SKM-1 treated with dmso at 0.1 percent for 144 hours (cell line): ENCODE data around the gene ANK3.

Experiments used
- DNase-seq: peaks from one replicate; lab custom pipeline; 2025; ENCODE audit not compliant: unreplicated experiment; lab: John Stamatoyannopoulos, UW

The ANK3 gene

DNA sequence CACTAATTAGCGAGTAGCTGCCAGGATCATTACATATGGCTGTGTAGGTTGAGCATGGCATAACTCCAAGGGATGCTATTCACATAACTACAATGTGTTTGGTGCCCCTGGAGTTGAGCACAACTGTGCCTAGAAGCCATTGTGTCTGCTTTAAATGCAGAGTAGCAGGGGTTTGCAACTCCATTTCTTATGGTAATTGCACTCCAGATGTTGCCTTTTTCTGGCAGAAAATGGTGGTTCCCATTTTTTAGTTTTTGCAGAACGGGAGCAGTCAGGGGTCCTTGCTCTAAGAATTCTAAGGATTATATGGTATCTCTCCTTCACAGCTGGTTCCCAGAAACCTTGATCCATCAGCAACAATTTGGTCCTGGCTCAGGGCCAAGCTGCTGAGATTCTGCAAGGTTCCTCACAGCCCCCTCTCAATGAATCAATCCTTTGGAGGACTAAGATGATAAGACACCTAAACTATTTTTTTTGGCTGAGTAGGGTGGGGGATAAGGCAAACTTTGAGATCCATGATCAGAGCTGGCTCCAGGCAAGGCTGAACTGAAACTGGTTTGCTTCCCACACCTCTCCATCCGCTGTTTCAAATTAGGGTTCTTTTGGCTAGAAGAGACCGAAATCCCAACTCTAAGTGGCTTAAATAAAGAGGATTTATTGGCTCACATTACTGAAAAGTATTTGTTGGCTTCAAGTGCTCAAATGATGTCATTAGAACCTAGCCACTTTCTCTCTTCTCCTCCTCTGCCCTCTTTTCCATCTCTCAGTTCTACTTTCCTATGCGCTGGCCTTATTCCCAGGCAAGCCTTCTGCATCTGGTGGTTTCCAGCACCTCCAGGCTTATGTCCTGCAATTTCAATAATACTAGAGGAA lies 385.8 kb downstream of the ANK3 start:
- DNase-seq, result no peak

DNA sequence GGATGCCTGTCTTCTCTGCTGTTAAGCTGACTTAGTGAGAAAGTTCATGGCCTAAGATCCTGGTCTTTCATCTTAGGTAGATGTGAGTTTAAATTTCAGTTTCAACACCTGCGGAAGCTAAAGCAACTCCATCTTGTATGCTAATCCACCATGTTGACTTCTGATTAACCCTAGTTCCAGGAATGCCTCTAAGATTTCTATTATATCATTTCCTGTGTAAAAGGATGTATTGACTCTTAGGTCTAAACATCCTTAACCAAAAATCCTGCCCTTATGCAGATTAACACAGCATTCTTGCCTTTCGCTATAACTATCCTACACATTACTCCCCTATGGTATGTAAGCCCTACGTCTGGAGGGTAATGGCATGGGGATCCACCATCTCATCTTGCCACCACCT lies 388.9 kb downstream of the ANK3 start:
- no peak for DNase-seq

DNA sequence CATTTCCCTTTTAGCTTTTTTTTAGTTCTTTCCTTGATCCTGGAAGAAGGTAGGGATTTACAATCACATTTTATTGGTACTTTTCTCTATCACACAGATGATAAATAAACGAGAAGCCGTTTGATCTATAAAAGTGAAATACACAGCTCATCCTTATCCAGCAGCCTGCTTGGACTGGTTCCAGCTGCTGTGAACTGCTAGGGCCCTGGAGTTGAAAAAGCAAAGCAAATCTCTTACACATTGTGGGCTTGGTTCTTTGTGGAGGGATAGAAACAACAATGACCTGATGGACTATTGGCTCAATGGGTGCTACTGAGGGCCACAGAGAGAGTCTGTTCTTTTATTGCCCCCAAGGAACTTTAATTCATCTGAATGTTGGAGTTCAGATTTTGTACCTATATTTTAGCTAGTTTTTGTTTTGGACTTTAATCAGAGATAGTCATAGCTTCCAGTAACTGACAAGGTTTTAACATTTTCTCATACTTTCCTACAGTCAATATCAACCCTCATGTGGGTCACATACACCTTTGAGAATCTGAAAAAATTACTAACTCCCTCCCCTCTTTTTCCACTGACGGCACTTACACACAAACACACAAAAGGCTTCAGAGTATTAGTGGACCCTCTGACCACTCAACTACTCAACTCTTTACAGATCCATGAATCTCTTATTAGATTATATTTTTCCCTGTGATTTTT lies 391.7 kb downstream of the ANK3 start:
- DNase-seq, result no peak

DNA sequence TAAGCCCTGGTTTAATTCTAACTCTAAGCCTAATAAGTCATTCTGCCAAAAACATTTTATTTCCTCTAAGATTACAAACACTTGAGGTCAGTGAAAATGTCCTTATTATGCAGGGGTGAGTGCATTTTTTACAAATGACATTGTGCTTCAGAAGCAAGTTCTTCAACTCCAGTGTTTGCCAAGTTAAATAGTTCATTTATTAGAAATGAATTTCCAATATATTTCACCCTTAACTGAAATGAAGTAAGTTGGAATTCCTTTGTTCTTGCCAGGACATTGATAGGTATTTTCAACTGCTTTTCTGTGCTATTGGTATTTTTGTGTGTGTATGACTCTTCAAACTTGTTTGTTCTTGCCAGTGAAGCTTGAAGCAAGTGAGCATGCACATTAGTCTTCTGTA lies 393.8 kb downstream of the ANK3 start:
- DNase-seq, result no peak

DNA sequence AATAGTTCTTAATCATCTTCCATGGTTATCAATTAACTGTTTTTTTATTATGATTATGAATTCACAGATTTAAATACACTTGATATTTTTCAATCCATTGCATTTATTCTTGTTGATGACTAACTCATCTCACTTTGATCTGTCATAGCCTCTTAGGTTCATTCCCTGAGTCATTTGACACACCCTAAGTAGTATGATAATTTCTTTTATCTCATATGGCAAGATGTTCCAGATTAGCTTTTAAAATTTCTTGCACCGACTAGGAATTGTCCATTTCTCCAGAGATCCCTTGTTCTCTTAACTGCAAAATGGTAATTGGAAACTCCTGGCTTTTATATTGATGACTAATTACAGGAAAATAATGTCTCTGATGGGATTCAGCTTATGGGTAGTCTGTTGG lies 395.7 kb downstream of the ANK3 start:
- no peak for DNase-seq

DNA sequence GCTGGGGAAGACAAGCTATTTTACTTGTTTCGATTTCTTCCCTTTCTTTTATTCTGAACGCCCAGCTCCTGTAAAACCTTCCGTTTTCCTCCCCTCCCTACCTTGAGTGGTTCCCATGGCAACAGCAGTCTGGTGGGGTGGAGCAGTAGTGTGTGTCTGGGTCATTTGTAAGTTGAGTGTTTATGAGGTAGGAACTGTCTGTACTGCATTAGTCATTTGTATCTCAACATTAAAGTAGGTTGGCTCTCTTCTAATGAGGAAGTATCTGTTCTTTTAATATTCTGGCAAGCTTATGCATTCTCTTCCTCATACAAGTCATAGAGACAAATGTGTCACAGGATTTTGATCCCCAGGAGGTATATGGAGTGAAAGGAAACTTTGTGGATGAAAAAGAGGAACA lies 398.0 kb downstream of the ANK3 start:
- DNase-seq, result peak; percentile 29

DNA sequence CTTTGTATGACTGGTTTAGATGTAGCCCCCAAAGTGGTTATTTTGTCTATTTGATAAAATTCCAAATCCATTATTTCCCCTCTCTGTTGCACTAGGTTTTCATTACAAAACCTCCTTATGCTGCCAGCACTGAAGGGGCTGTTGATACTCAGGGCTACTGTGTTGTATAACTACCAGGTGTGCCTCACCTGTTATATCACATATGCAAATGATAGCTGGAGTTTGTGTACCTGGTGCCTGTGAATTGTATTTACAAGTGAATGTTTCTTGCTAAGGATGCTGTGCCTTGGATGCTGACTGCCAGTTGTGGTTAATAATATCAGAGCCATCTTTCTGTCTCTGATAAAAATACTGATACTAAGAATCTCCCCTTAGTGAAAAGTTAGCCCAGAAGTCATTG lies 398.6 kb downstream of the ANK3 start:
- no peak for DNase-seq

DNA sequence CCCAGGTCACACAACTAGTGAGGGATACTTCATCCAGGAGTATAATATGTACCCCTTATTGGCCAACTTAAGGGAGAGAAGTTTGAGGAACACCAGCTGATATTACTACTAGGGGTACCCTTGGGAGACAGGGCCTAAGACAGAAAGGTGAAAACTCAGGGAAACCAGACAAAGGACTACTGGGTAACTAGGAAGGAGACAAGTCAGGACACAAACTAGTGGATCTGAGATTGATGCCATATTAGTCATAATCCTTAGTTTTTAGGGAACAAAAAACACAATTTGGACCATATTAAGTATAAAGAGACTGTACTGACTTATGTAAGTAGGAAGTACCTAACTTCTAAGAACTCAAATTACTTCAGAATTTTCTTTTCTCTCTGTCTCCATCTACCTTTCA lies 404.0 kb downstream of the ANK3 start:
- DNase-seq, result no peak

DNA sequence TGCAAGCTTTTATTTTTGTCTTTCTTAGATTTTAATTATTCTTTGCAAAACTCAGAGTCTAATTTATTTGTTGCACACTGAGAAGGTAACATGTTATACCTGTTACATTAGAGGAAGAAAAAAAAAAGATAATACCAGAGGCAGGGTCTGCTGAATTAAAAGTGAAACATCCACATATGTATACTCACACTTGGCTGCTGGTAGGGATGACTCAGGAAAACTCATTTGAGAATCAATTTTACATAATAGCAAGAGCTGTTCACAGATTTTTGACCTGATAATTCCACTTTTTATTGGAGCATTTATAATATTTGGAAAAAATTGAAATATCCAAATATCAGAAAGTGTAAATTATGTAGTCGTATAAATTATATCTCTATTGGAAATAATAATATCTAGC lies 405.3 kb downstream of the ANK3 start:
- no peak for DNase-seq

DNA sequence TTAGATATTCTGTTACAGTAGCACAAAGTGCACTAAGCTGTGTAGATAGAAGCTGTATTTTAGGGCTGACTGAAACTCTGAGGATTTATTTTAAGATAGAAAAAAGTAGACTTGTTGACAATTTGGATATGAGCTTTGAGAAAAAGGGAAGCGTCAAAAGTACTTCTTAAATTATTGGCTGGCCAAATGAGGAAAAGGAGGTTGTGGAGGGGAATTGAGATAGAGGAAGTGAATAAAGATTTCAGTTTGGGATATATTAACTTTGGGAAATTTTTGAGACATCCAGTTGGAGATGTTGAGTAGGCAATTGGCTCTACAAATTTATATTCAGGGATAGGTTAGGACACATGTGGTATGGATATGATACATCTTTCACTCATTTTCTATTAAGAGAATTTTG lies 409.3 kb downstream of the ANK3 start:
- no peak for DNase-seq

DNA sequence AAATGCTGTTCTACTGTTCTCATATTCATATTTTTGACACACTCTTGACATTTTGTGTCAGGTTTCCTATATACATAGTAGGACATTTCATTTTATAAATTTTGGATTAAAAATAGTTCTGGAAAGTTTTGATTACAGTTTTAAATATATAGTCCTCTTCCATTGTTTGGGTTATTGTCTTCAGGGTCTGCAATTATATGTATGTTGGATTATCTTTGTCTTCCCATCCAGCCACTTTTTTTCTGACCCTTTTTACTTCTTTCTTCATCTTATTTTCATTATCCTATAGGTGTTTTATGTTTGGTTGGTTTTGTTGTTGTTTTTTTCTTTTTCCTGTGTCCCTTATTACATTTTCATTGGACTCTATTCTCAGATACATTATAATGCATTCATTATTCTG lies 412.2 kb downstream of the ANK3 start:
- no peak for DNase-seq

DNA sequence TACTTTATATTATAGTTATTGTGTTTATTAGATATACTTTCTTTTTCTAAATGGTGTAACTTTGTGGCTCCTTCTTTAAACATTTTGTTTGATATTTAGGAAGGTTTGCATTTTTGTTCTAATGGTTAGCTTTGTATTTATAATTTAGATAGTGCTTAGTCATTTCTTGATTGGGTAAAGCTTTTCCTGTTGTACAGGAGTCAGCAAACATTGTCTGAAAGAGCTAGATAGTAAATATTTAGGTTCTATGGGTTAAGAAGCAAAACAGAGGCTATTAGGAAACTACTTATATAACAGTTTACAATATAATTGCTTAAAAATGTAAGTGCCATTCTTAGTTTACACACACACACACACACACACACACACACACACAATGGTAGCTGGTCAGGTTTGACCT lies 412.8 kb downstream of the ANK3 start:
- DNase-seq, result no peak
